Activated T-cell treated with anti-CD3 and anti-CD28 coated beads, Interleukin-2, amount 50 U/mL, for 1 hour (primary cell): ENCODE results near the gene VCL.
"Not testable (repeated sequence)": the region's sequence is repeated elsewhere in the genome, so short reads cannot be mapped to it uniquely, and the experiment has no call there.

Source experiments
- DNase-seq: peaks from one replicate; pipeline ENCODE4 v3.0.0-alpha.2; 2020

The VCL gene

GRCh38 chr10:74011017-74011416 is 13.1 kb downstream of the VCL start:
- DNase-seq: no peak

- DNase-seq: no peak
Observed at GRCh38 chr10:74011770-74012169, 13.9 kb downstream of the VCL start.

- no peak for DNase-seq
Observed at GRCh38 chr10:74012480-74012879, 14.6 kb downstream of the VCL start.

- DNase-seq: no peak
Observed at GRCh38 chr10:74013004-74013403, 15.1 kb downstream of the VCL start.

- not testable (repeated sequence) for DNase-seq
Observed at GRCh38 chr10:74014574-74014973, 16.7 kb downstream of the VCL start.

GRCh38 chr10:74018241-74018640 is 20.3 kb downstream of the VCL start:
- no peak for DNase-seq

GRCh38 chr10:74021248-74022055 is 23.5 kb downstream of the VCL start:
- DNase-seq: no peak

GRCh38 chr10:74022926-74023629 is 25.2 kb downstream of the VCL start:
- no peak for DNase-seq

GRCh38 chr10:74024600-74024999 is 26.7 kb downstream of the VCL start:
- DNase-seq: no peak

- DNase-seq: no peak
Observed at GRCh38 chr10:74025380-74025978, 27.6 kb downstream of the VCL start.

GRCh38 chr10:74026428-74027015 is 28.6 kb downstream of the VCL start:
- no peak for DNase-seq

- DNase-seq: no peak
Observed at GRCh38 chr10:74027702-74028101, 29.8 kb downstream of the VCL start.

- no peak for DNase-seq
Observed at GRCh38 chr10:74029943-74030342, 32.0 kb downstream of the VCL start.

- not testable (repeated sequence) for DNase-seq
Observed at GRCh38 chr10:74032208-74032607, 34.3 kb downstream of the VCL start.

- DNase-seq: no peak
Observed at GRCh38 chr10:74032900-74033655, 35.2 kb downstream of the VCL start.

GRCh38 chr10:74033702-74034101 is 35.8 kb downstream of the VCL start:
- DNase-seq: no peak

- DNase-seq: no peak
Observed at GRCh38 chr10:74034301-74034700, 36.4 kb downstream of the VCL start.

GRCh38 chr10:74035303-74035702 is 37.4 kb downstream of the VCL start:
- DNase-seq: no peak

GRCh38 chr10:74036474-74036873 is 38.6 kb downstream of the VCL start:
- DNase-seq: no peak

- DNase-seq: no peak
Observed at GRCh38 chr10:74039561-74040145, 41.7 kb downstream of the VCL start.

- DNase-seq: no peak
Observed at GRCh38 chr10:74040200-74041126, 42.5 kb downstream of the VCL start.
